Stimulated activated naive CD8-positive, alpha-beta T cell treated with anti-CD3 and anti-CD28 coated beads, Interleukin-15, amount 100 ng/mL, for 72 hours (primary cell): ENCODE data around the gene ATP4B.

ENCODE experiments used
- ATAC-seq: fragments of 150-1000 bp; cut with Tn5 transposase; 2 replicates; pipeline ENCODE4 v1.10.0; 2021; ENCODE audit warnings: mild to moderate bottlenecking, moderate library complexity
- DNase-seq, 2 donors: peaks; one replicate each; pipeline ENCODE4 v3.0.0; 2021 to 2022
- H3K27ac Mint-ChIP-seq, 2 donors: one replicate each; pipeline ENCODE4 v1.8.0; 2022; ENCODE audit warnings: mild to moderate bottlenecking in 2 of 2, mixed read lengths in 2 of 2, moderate library complexity in 2 of 2
- H3K27me3 Mint-ChIP-seq: one replicate; pipeline ENCODE4 v1.8.0; 2022; ENCODE audit warnings: mixed read lengths
- H3K4me1 Mint-ChIP-seq: one replicate; pipeline ENCODE4 v1.8.0; 2022; ENCODE audit warnings: mild to moderate bottlenecking, mixed read lengths
- H3K4me3 Mint-ChIP-seq, 2 donors: one replicate each; pipeline ENCODE4 v1.8.0; 2022; ENCODE audit warnings: mild to moderate bottlenecking in 2 of 2, mixed read lengths in 2 of 2, moderate library complexity in 1 of 2
- H3K9me3 Mint-ChIP-seq, 2 donors: one replicate each; pipeline ENCODE4 v1.8.0; 2022; ENCODE audit warnings: mixed read lengths in 2 of 2

ATP4B gene

GRCh38 chr13:113650731-113651148 lies 7.3 kb downstream of the ATP4B start:
- ATAC-seq (no peak), DNase-seq (no peak)
- no peak overlapping the region for H3K27ac Mint-ChIP-seq
- peaks cover 28% of the 10 kb centered on the region for H3K4me1 Mint-ChIP-seq
- H3K27me3 Mint-ChIP-seq, result no peaks in the 10 kb centered on the region
- H3K4me3 Mint-ChIP-seq, result no peak overlapping the region
- no peaks in the 10 kb centered on the region for H3K9me3 Mint-ChIP-seq

GRCh38 chr13:113650275-113650674 lies 7.7 kb downstream of the ATP4B start:
- DNase-seq, result no peak
- Mint-ChIP-seq H3K9me3 (no peaks in the 10 kb centered on the region), H3K4me1 (peaks cover 28% of the 10 kb centered on the region), H3K27me3 (no peaks in the 10 kb centered on the region), H3K27ac (no peak overlapping the region), H3K4me3 (no peak overlapping the region)
- no peak for ATAC-seq

GRCh38 chr13:113649212-113649611 lies 8.8 kb downstream of the ATP4B start:
- Mint-ChIP-seq H3K27me3 (no peaks in the 10 kb centered on the region), H3K4me1 (peaks cover 27% of the 10 kb centered on the region), H3K4me3 (no peak overlapping the region), H3K9me3 (no peaks in the 10 kb centered on the region), H3K27ac (peak overlapping the region in 1 of 2 donors; percentile 10)
- ATAC-seq, result no peak
- DNase-seq, result no peak

- H3K9me3 Mint-ChIP-seq, result no peaks in the 10 kb centered on the region
- DNase-seq, result no peak
- peaks cover 17% of the 10 kb centered on the region for H3K4me1 Mint-ChIP-seq
- H3K27ac Mint-ChIP-seq, result no peak overlapping the region
- H3K4me3 Mint-ChIP-seq, result no peak overlapping the region
- no peak for ATAC-seq
- H3K27me3 Mint-ChIP-seq, result no peaks in the 10 kb centered on the region
Observed at GRCh38 chr13:113648216-113648610, 9.8 kb downstream of the ATP4B start.

- Mint-ChIP-seq H3K27ac (no peak overlapping the region), H3K4me3 (no peak overlapping the region), H3K9me3 (no peaks in the 10 kb centered on the region), H3K4me1 (peaks cover 16% of the 10 kb centered on the region), H3K27me3 (no peaks in the 10 kb centered on the region)
- ATAC-seq (no peak), DNase-seq (no peak)
Observed at GRCh38 chr13:113647351-113648215, 10.4 kb downstream of the ATP4B start.

GRCh38 chr13:113646921-113647340 lies 11.1 kb downstream of the ATP4B start:
- Mint-ChIP-seq H3K4me1 (peaks cover 16% of the 10 kb centered on the region), H3K4me3 (no peak overlapping the region), H3K27me3 (no peaks in the 10 kb centered on the region), H3K9me3 (no peaks in the 10 kb centered on the region), H3K27ac (no peak overlapping the region)
- peak; percentile 45 for ATAC-seq
- no peak for DNase-seq

GRCh38 chr13:113646376-113646775 lies 11.6 kb downstream of the ATP4B start:
- peaks cover 16% of the 10 kb centered on the region for H3K4me1 Mint-ChIP-seq
- H3K27ac Mint-ChIP-seq, result peak overlapping the region in 1 of 2 donors; percentile 2
- DNase-seq, result no peak
- H3K9me3 Mint-ChIP-seq, result no peaks in the 10 kb centered on the region
- ATAC-seq, result no peak
- H3K4me3 Mint-ChIP-seq, result no peak overlapping the region
- no peaks in the 10 kb centered on the region for H3K27me3 Mint-ChIP-seq

- H3K27ac Mint-ChIP-seq, result no peak overlapping the region
- no peak overlapping the region for H3K4me3 Mint-ChIP-seq
- H3K4me1 Mint-ChIP-seq, result peaks cover 16% of the 10 kb centered on the region
- H3K27me3 Mint-ChIP-seq, result no peaks in the 10 kb centered on the region
- DNase-seq (no peak), ATAC-seq (no peak)
- H3K9me3 Mint-ChIP-seq, result no peaks in the 10 kb centered on the region
Observed at GRCh38 chr13:113645329-113645728, 12.7 kb downstream of the ATP4B start.

- Mint-ChIP-seq H3K27me3 (no peaks in the 10 kb centered on the region), H3K27ac (no peak overlapping the region), H3K4me1 (peaks cover 16% of the 10 kb centered on the region), H3K4me3 (no peak overlapping the region), H3K9me3 (no peaks in the 10 kb centered on the region)
- no peak for ATAC-seq
- DNase-seq, result no peak
Observed at GRCh38 chr13:113644800-113645199, 13.2 kb downstream of the ATP4B start.

GRCh38 chr13:113643593-113643992 lies 14.4 kb downstream of the ATP4B start:
- no peaks in the 10 kb centered on the region for H3K9me3 Mint-ChIP-seq
- DNase-seq (no peak), ATAC-seq (no peak)
- H3K27me3 Mint-ChIP-seq, result no peaks in the 10 kb centered on the region
- H3K27ac Mint-ChIP-seq, result no peak overlapping the region
- H3K4me3 Mint-ChIP-seq, result no peak overlapping the region
- H3K4me1 Mint-ChIP-seq, result peaks cover 16% of the 10 kb centered on the region

- Mint-ChIP-seq H3K4me3 (no peak overlapping the region), H3K27me3 (no peaks in the 10 kb centered on the region), H3K27ac (no peak overlapping the region), H3K4me1 (peaks cover 15% of the 10 kb centered on the region), H3K9me3 (no peaks in the 10 kb centered on the region)
- no peak for ATAC-seq
- DNase-seq, result no peak
Observed at GRCh38 chr13:113642563-113642962, 15.4 kb downstream of the ATP4B start.

- no peak for ATAC-seq
- no peaks in the 10 kb centered on the region for H3K9me3 Mint-ChIP-seq
- DNase-seq, result no peak
- no peaks in the 10 kb centered on the region for H3K27me3 Mint-ChIP-seq
- peaks cover 3% of the 10 kb centered on the region for H3K4me1 Mint-ChIP-seq
- H3K4me3 Mint-ChIP-seq, result no peak overlapping the region
- peak overlapping the region in 1 of 2 donors; percentile 79 for H3K27ac Mint-ChIP-seq
Observed at GRCh38 chr13:113641426-113641825, 16.6 kb downstream of the ATP4B start.

- Mint-ChIP-seq H3K4me1 (no peaks in the 10 kb centered on the region), H3K9me3 (no peaks in the 10 kb centered on the region), H3K27me3 (no peaks in the 10 kb centered on the region), H3K27ac (no peak overlapping the region), H3K4me3 (peak overlapping the region in 1 of 2 donors; percentile 27)
- DNase-seq, result no peak
- ATAC-seq, result no peak
Observed at GRCh38 chr13:113639616-113640262, 18.3 kb downstream of the ATP4B start.

- no peaks in the 10 kb centered on the region for H3K9me3 Mint-ChIP-seq
- peaks cover 5% of the 10 kb centered on the region for H3K4me1 Mint-ChIP-seq
- no peak for DNase-seq
- H3K27me3 Mint-ChIP-seq, result no peaks in the 10 kb centered on the region
- H3K4me3 Mint-ChIP-seq, result no peak overlapping the region
- ATAC-seq, result no peak
- no peak overlapping the region for H3K27ac Mint-ChIP-seq
Observed at GRCh38 chr13:113638806-113639205, 19.2 kb downstream of the ATP4B start.

GRCh38 chr13:113638173-113638746 lies 19.7 kb downstream of the ATP4B start:
- DNase-seq (no peak), ATAC-seq (no peak)
- H3K27me3 Mint-ChIP-seq, result no peaks in the 10 kb centered on the region
- H3K27ac Mint-ChIP-seq, result peak overlapping the region in 1 of 2 donors; percentile 59
- H3K4me1 Mint-ChIP-seq, result peaks cover 11% of the 10 kb centered on the region
- no peaks in the 10 kb centered on the region for H3K9me3 Mint-ChIP-seq
- no peak overlapping the region for H3K4me3 Mint-ChIP-seq
